GM12864 (cell line): ENCODE data around the gene SNX4.

Source experiments
- DNase-seq: peaks from one replicate; pipeline ENCODE4 v3.0.0-alpha.2; 2011; ENCODE audit warnings: low read depth
- H3K4me3 ChIP-seq: 2 replicates; pipeline ENCODE4 v1.5.1; 2011; ENCODE audit warnings: mild to moderate bottlenecking, low read depth, low read length, control low read depth
- CTCF ChIP-seq: IDR thresholded peaks from 2 replicates; pipeline ENCODE4 v1.5.1; 2011; ENCODE audit warnings: low read depth, mild to moderate bottlenecking, moderate library complexity, low read length, control low read depth, inconsistent platforms; ENCODE audit errors: missing control alignments

Gene SNX4

GRCh38 chr3:125431912-125432790 lies 87.9 kb downstream of the SNX4 start:
- no peak for DNase-seq
- no peak for TF ChIP-seq CTCF
- no peak overlapping the region for H3K4me3 ChIP-seq

DNA sequence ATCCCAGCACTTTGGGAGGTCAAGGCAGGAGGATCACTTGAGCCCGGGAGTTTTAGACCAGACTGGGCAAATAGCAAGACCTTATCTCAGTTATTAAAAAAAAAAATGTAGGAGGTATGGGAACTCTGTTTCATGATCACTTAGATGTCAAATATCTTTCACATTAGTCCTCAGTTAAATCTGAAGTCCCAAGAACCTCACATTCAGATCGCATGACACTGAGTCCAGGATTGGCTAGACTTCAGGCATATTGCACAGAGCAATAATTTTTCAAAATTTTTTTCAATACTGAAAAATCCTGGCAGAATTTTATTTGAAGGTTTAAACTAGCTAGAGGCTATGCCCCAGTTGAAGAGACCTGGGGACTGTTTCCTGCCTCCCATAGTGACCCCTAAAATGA lies 88.6 kb downstream of the SNX4 start:
- H3K4me3 ChIP-seq: no peak overlapping the region
- DNase-seq: no peak
- TF ChIP-seq CTCF: no peak

DNA sequence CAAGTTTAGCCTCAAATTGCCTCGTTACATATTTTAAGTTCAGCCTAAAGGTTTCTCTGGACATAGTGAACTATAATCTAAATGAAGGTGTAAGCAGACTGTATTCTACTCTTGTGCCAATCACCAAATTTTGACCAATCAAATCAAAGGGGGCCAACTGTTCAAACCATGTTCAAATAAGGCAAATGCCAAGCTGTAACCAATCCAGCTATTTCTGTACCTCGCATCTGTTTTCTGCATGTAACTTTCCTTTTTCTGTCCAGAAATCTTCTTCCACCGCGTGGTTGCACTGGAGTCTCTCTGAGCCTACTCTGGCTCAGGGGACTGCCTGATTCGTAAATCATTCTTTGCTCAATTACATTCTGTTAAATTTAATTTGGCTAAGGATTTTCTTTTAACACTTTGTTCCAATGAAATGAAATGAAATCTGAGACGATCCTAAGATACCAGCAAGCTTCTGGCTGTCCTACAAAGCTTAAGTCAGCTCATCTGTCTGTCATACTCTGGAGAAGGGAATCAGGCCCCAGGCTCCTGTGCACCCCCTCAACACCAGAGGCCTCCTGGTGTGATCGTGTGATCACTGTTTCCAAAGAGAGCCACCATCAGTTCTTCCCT lies 91.7 kb downstream of the SNX4 start:
- DNase-seq: no peak
- H3K4me3 ChIP-seq: no peak overlapping the region
- no peak for TF ChIP-seq CTCF

DNA sequence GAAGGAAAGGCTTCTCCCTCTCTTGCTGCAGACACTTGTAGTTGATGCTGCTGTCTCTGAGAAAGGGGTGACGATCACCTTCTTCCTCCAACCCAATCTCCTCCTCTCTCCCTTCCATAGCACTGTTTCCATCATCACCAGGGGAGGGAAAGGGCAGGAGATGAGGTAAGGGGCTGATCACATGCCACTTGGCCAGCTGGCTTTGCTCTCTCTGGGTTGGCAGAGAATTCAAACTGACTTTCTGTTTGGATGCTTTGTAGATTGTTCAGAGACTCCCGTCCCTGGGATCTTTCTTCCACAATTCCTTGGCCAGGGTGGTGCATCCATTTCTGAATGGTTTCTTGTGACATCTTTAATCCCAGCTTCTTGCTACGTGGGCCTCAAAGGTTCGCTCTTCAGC lies 101.7 kb downstream of the SNX4 start:
- no peak for TF ChIP-seq CTCF
- no peak for DNase-seq
- H3K4me3 ChIP-seq: no peak overlapping the region

DNA sequence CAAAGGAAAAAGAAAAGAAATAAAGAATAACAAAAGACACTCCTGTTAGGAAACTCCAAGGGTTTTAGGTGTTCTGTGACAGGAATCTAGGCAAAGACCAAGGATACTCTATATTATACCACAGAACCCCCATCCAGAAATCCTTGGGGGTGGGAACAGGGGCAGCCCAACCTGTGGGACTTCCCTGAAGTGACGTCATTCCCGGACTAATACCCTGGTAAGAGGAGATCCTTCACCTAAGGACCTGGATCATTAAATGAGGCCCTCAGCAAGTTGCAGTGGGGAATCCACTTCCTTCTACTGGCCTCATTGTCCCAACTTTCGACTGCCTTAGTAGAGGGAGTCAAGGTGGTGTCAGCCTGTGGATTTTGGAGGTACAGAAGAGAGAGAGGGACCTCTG lies 103.8 kb downstream of the SNX4 start:
- no peak for TF ChIP-seq CTCF
- H3K4me3 ChIP-seq: no peak overlapping the region
- no peak for DNase-seq

DNA sequence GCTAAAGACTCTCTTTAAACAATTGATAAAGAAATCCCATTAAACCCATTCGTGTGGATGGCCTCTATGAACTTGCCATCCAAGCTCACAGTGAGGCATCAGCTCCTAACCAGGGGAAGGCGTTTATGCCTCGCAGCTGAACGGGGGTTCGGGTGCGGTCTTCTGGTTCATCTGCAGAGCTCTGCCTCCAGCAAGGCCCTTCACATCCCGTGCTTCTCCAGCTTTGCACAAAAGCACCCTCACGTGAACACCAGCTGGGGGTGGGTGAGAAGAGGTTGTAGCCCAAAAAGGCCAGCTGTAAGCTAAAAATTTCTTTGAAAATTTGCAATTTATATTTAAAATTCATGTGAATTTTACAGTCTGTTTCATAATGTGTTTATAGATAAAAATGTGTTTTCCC lies 105.3 kb downstream of the SNX4 start:
- no peak overlapping the region for H3K4me3 ChIP-seq
- no peak for TF ChIP-seq CTCF
- no peak for DNase-seq
